IMR-90 (cell line): Measurements from ENCODE around the gene UBR1. TPM values are rescaled to one million over a fixed set of nuclear protein-coding genes. Genes with fewer than 3 reads are reported as not detected.

Experiments used
- ATAC-seq: fragments of 200-7000 bp; cut with Tn5 transposase; 2 replicates; pipeline ENCODE4 v1.9.1; 2020; ENCODE audit warnings: low read depth, mild to moderate bottlenecking, moderate library complexity
- BruUV-seq: library from RNA; stranded (reverse); fragments of 400-500 nt; replicated peaks from 2 replicates; lab custom pipeline; 2021; lab: Mats Ljungman, UMichigan
- CTCF ChIA-PET: fragments of 300-600 bp; formaldehyde crosslinking; extraction: SDS; loops from one replicate; lab custom pipeline; 2021; ENCODE audit warnings: antibody characterized with exemption; lab: Yijun Ruan, JAX
- POLR2A ChIA-PET: fragments of 300-600 bp; sonication (Branson Sonifier 250); formaldehyde crosslinking; loops from one replicate; lab custom pipeline; 2022; ENCODE audit warnings: antibody characterized with exemption; ENCODE audit not compliant: unreplicated experiment; lab: Charles Lee
- DNase-seq: peaks from one replicate; pipeline ENCODE4 v3.0.0; 2013
- H2AFZ ChIP-seq: replicated peaks from 2 replicates; pipeline ENCODE3; 2013; ENCODE audit warnings: low read length, mild to moderate bottlenecking; ENCODE audit not compliant: poor library complexity
- H2AK5ac ChIP-seq: 2 replicates; pipeline ENCODE4 v1.6.1; 2013; ENCODE audit warnings: low read depth, low read length, inconsistent platforms
- H2AK9ac ChIP-seq: replicated peaks from 2 replicates; pipeline ENCODE3; 2013; ENCODE audit warnings: mild to moderate bottlenecking, low read depth, low read length, moderate library complexity; ENCODE audit not compliant: poor library complexity
- H2BK120ac ChIP-seq: 2 replicates; pipeline ENCODE4 v1.6.1; 2013; ENCODE audit warnings: low read depth, low read length, inconsistent platforms
- H2BK15ac ChIP-seq: 3 replicates; pipeline ENCODE4 v1.6.1; 2013; ENCODE audit warnings: low read depth, low read length, inconsistent platforms
- H2BK20ac ChIP-seq: 2 replicates; pipeline ENCODE4 v1.6.1; 2013; ENCODE audit warnings: low read depth, mild to moderate bottlenecking, inconsistent platforms, low read length, moderate library complexity
- H2BK5ac ChIP-seq: 2 replicates; pipeline ENCODE4 v1.6.1; 2013; ENCODE audit warnings: mild to moderate bottlenecking, low read depth, low read length, inconsistent platforms; ENCODE audit not compliant: poor library complexity, severe bottlenecking
- H3K14ac ChIP-seq: replicated peaks from 2 replicates; pipeline ENCODE4 v1.6.1; 2013; ENCODE audit warnings: low read depth, low read length, inconsistent platforms
- H3K18ac ChIP-seq: 2 replicates; pipeline ENCODE4 v1.6.1; 2013; ENCODE audit warnings: low read depth, low read length, control low read depth
- H3K23ac ChIP-seq: 2 replicates; pipeline ENCODE4 v1.6.1; 2013; ENCODE audit warnings: low read depth, low read length, inconsistent platforms
- H3K27ac ChIP-seq: 2 replicates; pipeline ENCODE4 v1.5.1; 2013; ENCODE audit warnings: mild to moderate bottlenecking, control low read depth, low read length; ENCODE audit not compliant: insufficient read depth
- H3K27me3 ChIP-seq: 2 replicates; pipeline ENCODE4 v1.6.1; 2013; ENCODE audit warnings: low read length; ENCODE audit not compliant: control insufficient read depth, insufficient read depth
- H3K36me3 ChIP-seq: 2 replicates; pipeline ENCODE4 v1.6.1; 2013; ENCODE audit warnings: low read length, mixed read lengths; ENCODE audit not compliant: control insufficient read depth, insufficient read depth
- H3K4ac ChIP-seq: 2 replicates; pipeline ENCODE4 v1.6.1; 2013; ENCODE audit warnings: low read depth, low read length, inconsistent platforms
- H3K4me1 ChIP-seq: 2 replicates; pipeline ENCODE4 v1.6.1; 2013; ENCODE audit warnings: low read length, mixed read lengths; ENCODE audit not compliant: control insufficient read depth, insufficient read depth
- H3K4me2 ChIP-seq: 2 replicates; pipeline ENCODE4 v1.6.1; 2013; ENCODE audit warnings: low read depth, mild to moderate bottlenecking, control low read depth, low read length, moderate library complexity
- H3K4me3 ChIP-seq: 2 replicates; pipeline ENCODE4 v1.5.1; 2013; ENCODE audit warnings: low read depth, mild to moderate bottlenecking, control low read depth, low read length, moderate library complexity; ENCODE audit not compliant: insufficient read depth
- H3K56ac ChIP-seq: 2 replicates; pipeline ENCODE4 v1.6.1; 2013; ENCODE audit warnings: low read length, inconsistent platforms; ENCODE audit not compliant: insufficient read depth; ENCODE audit errors: extremely low read depth
- H3K79me1 ChIP-seq, 2 experiments: 2 replicates each; pipeline ENCODE4 v1.6.1; 2013; ENCODE audit warnings: low read length in 2 of 2, inconsistent platforms in 1 of 2, low read depth in 1 of 2
- H3K9ac ChIP-seq: 2 replicates; pipeline ENCODE4 v1.6.1; 2013; ENCODE audit warnings: low read depth, low read length, control low read depth
- H3K9me1 ChIP-seq: 2 replicates; pipeline ENCODE4 v1.6.1; 2013; ENCODE audit warnings: low read length, inconsistent platforms; ENCODE audit not compliant: insufficient read depth
- H3K9me3 ChIP-seq: 2 replicates; pipeline ENCODE4 v1.6.1; 2013; ENCODE audit warnings: low read length; ENCODE audit not compliant: control insufficient read depth, insufficient read depth
- H4K20me1 ChIP-seq: 2 replicates; pipeline ENCODE4 v1.6.1; 2013; ENCODE audit warnings: low read length, inconsistent platforms; ENCODE audit not compliant: insufficient read depth
- H4K5ac ChIP-seq: 2 replicates; pipeline ENCODE4 v1.6.1; 2013; ENCODE audit warnings: mild to moderate bottlenecking, low read depth, low read length, control low read depth
- H4K8ac ChIP-seq, 2 experiments: 2 replicates each; pipeline ENCODE4 v1.6.1; 2013; ENCODE audit warnings: low read depth in 2 of 2, low read length in 2 of 2, control low read depth in 1 of 2, inconsistent platforms in 1 of 2
- H4K91ac ChIP-seq: 2 replicates; pipeline ENCODE4 v1.6.1; 2013; ENCODE audit warnings: low read depth, low read length, inconsistent platforms; ENCODE audit not compliant: insufficient read depth
- CEBPB ChIP-seq: IDR thresholded peaks from 2 replicates; pipeline ENCODE4 v1.6.1; 2012; ENCODE audit warnings: low read depth, low read length, improper control_type of control experiment
- CHD1 ChIP-seq: IDR thresholded peaks from 2 replicates; pipeline ENCODE4 v1.6.1; 2012; ENCODE audit warnings: low read depth, low read length, improper control_type of control experiment
- FOS ChIP-seq: fragments of 150-350 bp; IDR thresholded peaks from 2 replicates; pipeline ENCODE4 v1.6.1; 2016; ENCODE audit warnings: low read depth, low read length
- MAZ ChIP-seq: IDR thresholded peaks from 2 replicates; pipeline ENCODE4 v1.6.1; 2012; ENCODE audit warnings: low read depth, mild to moderate bottlenecking, low read length, improper control_type of control experiment, moderate library complexity, borderline replicate concordance
- MXI1 ChIP-seq: IDR thresholded peaks from 2 replicates; pipeline ENCODE4 v1.6.1; 2012; ENCODE audit warnings: low read depth, mild to moderate bottlenecking, low read length, moderate library complexity, borderline replicate concordance
- POLR2A ChIP-seq: IDR thresholded peaks from 2 replicates; pipeline ENCODE4 v1.6.1; 2012; ENCODE audit warnings: mild to moderate bottlenecking, low read depth, low read length
- SMC3 ChIP-seq: fragments of 150-350 bp; IDR thresholded peaks from 2 replicates; pipeline ENCODE4 v1.6.1; 2016; ENCODE audit warnings: low read depth, mild to moderate bottlenecking, antibody characterized with exemption, low read length, moderate library complexity
- USF2 ChIP-seq: fragments of 150-350 bp; IDR thresholded peaks from 2 replicates; pipeline ENCODE4 v1.6.1; 2017; ENCODE audit warnings: mild to moderate bottlenecking, antibody characterized with exemption, low read length, low read depth
- WGBS, 2 experiments: methylation state at CpG; one replicate each; pipeline versions ENCODE4 v1.1.5 to v1.1.7; 2013; ENCODE audit warnings: missing lambda C conversion rate in 2 of 2; ENCODE audit not compliant: insufficient read length in 1 of 2; ENCODE audit errors: extremely low coverage in 2 of 2; 5-methylcytosine and 5-hydroxymethylcytosine counted together
- dilution Hi-C: fragments of 300-500 bp; cut with HindIII; formaldehyde crosslinking; loops from one replicate; pipeline ENCODE4 v1.14.3; 2018; ENCODE audit warnings: low sequenced_read_pairs; ENCODE audit not compliant: unreplicated experiment
- in situ Hi-C: fragments of 300-500 bp; cut with MboI; formaldehyde crosslinking; loops from 3 replicates; pipeline ENCODE4 v1.14.3; 2019; ENCODE audit warnings: low sequenced_read_pairs, inconsistent platforms, mixed read lengths
- intact Hi-C: fragments of 100-400 bp; cut with micrococcal nuclease; formaldehyde crosslinking; loops from 2 replicates; pipeline ENCODE4 v1.10.0; 2022
- polyA plus RNA-seq, 3 experiments: library from polyadenylated mRNA; depleted of rRNA; stranded (reverse); fragments of >200 nt; gene quantifications; 2 replicates each; pipeline ENCODE4 v1.2.3, GENCODE V29; 2012; ENCODE audit warnings: low replicate concordance in 1 of 3
- total RNA-seq: library from RNA; depleted of rRNA; stranded (reverse); fragments of >200 nt; gene quantifications from 2 replicates; pipeline ENCODE4 v1.2.3, GENCODE V29; 2012

UBR1 gene
- total and polyA plus RNA-seq, 2 of the 4 experiments (the other 2 are of a cell fraction) = 6.5 to 30.1 TPM

GRCh38 chr15:43048935-43049334, 56.9 kb downstream of the UBR1 start:
- Histone ChIP-seq H3K36me3 (peaks cover 20% of the 10 kb centered on the region), H2BK15ac (no peak overlapping the region), H3K9me3 (no peaks in the 10 kb centered on the region), H3K18ac (no peak overlapping the region), H2BK20ac (no peak overlapping the region), H3K9ac (no peak overlapping the region), H2AK9ac (no peak overlapping the region), H3K9me1 (no peaks in the 10 kb centered on the region; the same call in 1 of the 2 replicates), H4K91ac (no peak overlapping the region), H4K8ac (no peak overlapping the region), H3K56ac (no peak overlapping the region), H4K20me1 (no peaks in the 10 kb centered on the region), H3K14ac (no peak overlapping the region), H2BK120ac (no peak overlapping the region), H2BK5ac (no peak overlapping the region), H3K4me1 (no peaks in the 10 kb centered on the region), H3K27me3 (no peaks in the 10 kb centered on the region), H3K27ac (no peak overlapping the region), H2AFZ (no peak overlapping the region), H3K23ac (no peak overlapping the region), H4K5ac (no peak overlapping the region), H3K4me3 (no peak overlapping the region), H3K4me2 (no peak overlapping the region), H2AK5ac (no peak overlapping the region), H3K79me1 (peaks cover 3 to 11% of the 10 kb centered on the region in 2 experiments; a peak in 2 of 4 replicates), H3K4ac (no peak overlapping the region)
- intact Hi-C loops = no loop called here
- ChIA-PET POLR2A (no interaction called here), CTCF (no interaction called here)
- BruUV-seq = no TSS peak
- no peak for ATAC-seq
- dilution Hi-C loops = no loop called here
- no CpG with 5 or more reads among the region's 2 CpGs for WGBS, 2 experiments
- in situ Hi-C loops = no loop called here
- TF ChIP-seq MAZ (no peak), MXI1 (no peak), SMC3 (no peak), POLR2A (no peak), USF2 (no peak), CHD1 (no peak), FOS (no peak), CEBPB (no peak)
- DNase-seq = no peak
